Psoas muscle (tissue), 8 donors: ENCODE data around the gene GLI3. TPM values are rescaled to one million over a fixed set of nuclear protein-coding genes. Genes with fewer than 3 reads are reported as not detected.

Experiments used
- ATAC-seq, 4 donors: fragments of 200-7000 bp; cut with Tn5 transposase; one replicate each; pipeline ENCODE4 v1.9.1; 2020; ENCODE audit warnings: moderate library complexity in 3 of 4, mild to moderate bottlenecking in 2 of 4
- DNase-seq, 2 donors: peaks; one replicate each; pipeline ENCODE4 v3.0.0-alpha.2; 2020
- H3K27ac ChIP-seq: fragments of 200-600 bp; one replicate; pipeline ENCODE4 v1.8.0; 2022
- H3K27me3 ChIP-seq, 3 donors: fragments of 200-600 bp in 1 of 3; one replicate each; pipeline versions ENCODE4 v1.6.1 to v1.8.0; 2013 to 2022; ENCODE audit warnings: low read length in 2 of 3, mild to moderate bottlenecking in 2 of 3, moderate library complexity in 1 of 3; ENCODE audit not compliant: insufficient read depth in 3 of 3
- H3K36me3 ChIP-seq, 2 donors: fragments of 200-600 bp in 1 of 2; one replicate each; pipeline versions ENCODE4 v1.6.1 to v1.8.0; 2013 to 2022; ENCODE audit warnings: low read depth in 1 of 2, mild to moderate bottlenecking in 1 of 2, moderate library complexity in 1 of 2; ENCODE audit not compliant: insufficient read depth in 1 of 2
- H3K4me1 ChIP-seq: fragments of 200-600 bp; one replicate; pipeline ENCODE4 v1.8.0; 2022
- H3K4me3 ChIP-seq: fragments of 200-600 bp; one replicate; pipeline ENCODE4 v1.8.0; 2022; ENCODE audit warnings: mild to moderate bottlenecking
- H3K9me3 ChIP-seq: fragments of 200-600 bp; one replicate; pipeline ENCODE4 v1.8.0; 2022
- CTCF ChIP-seq: fragments of 200-600 bp; IDR thresholded peaks from one replicate; pipeline ENCODE4 v1.8.0; 2022; ENCODE audit warnings: antibody characterized with exemption
- WGBS, 3 donors: extraction: QIAGEN DNeasy Blood & Tissue Kit; methylation state at CpG; one replicate each; pipeline versions ENCODE4 v1.1.6 to v1.1.7; 2013; 5-methylcytosine and 5-hydroxymethylcytosine counted together
- intact Hi-C, 2 donors: fragments of 100-400 bp; cut with DNase I; formaldehyde crosslinking; loops; one replicate each; pipeline versions ENCODE4 v1.11.0 to v1.14.2; 2022
- polyA plus RNA-seq, 3 donors: library from polyadenylated mRNA; stranded (reverse); fragments of 200-250 nt; gene quantifications; one replicate each; pipeline ENCODE4 v1.2.3, GENCODE V29; 2013
- total RNA-seq, 4 donors: library from RNA; stranded (reverse); fragmentation: NEBNext Ultra II Directional in 2 of 4; extraction: Animal tissue kit (Norgen Biotek cat#: 25700) in 2 of 4; gene quantifications; one replicate each; pipeline versions ENCODE4 v1.2.1 to v1.2.4, GENCODE V29; 2021 to 2023
- donor health status: healthy with polysubstance abuse.
- donor health status: DM: no; HTN: no; CAD: no; lungs with moderate emphysema.
- donor health status: Bipolar disorder and iron deficiency.
- donor health status: healthy.
- donor health status: DM: yes; HTN: yes; CAD: no.
- donor health status: DM: no; HTN: no; CAD: no.
- donor health status: DM: no; HTN: no; CAD: no.
- donor health status: DM: yes; HTN: yes; CAD: no.

The GLI3 gene
- total and polyA plus RNA-seq, 7 donors: 0.24 to 4.9 (median 3.2) TPM

DNA sequence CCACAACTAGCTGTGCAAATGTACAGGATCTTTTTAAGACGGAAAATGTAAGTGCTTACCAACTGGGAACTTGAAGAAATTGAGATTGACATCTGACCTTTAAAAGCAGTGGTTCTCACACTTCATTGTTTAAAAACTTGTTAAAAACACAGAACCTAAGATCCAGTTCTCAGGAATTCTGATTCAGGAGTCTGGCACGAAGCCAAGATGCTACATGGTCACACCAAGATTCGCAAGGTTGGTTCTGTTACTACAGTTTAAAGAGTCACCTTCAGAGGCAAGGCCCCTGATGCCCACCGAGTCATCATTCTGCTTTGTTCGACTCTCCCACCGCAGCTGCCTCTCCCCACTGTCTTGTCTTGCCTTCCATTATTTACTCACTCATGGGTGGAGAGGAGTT, 113.3 kb downstream of the GLI3 start:
- TF ChIP-seq CTCF: no peak
- ATAC-seq (no peak), DNase-seq (no peak)
- Histone ChIP-seq H3K27ac (no peak overlapping the region), H3K27me3 (no peaks in the 10 kb centered on the region), H3K36me3 (no peaks in the 10 kb centered on the region), H3K4me1 (no peaks in the 10 kb centered on the region), H3K4me3 (no peak overlapping the region), H3K9me3 (no peaks in the 10 kb centered on the region)
- WGBS, 3 donors: 88 to 97% (median 91%) methylated on average over 6 of the region's 6 CpGs
- intact Hi-C loops: no loop called here

DNA sequence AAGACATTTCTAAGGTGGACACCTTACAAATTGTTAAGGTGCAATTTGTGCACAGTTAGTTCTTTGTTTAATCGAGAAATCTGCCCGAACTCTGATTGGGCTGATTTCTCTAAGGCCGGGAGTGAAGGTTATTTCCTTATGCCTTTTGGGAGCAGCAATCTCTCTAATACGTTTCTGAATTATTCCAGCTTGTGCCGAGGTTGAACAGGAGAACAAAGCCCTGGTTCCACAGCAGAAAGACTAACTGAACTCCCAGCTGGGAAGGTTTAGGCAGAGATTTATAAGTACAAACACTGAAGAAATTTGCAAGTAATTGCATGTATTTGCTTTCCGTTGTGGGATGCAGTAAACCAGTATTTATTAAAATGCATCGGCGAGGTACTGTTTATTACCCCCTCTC, 116.8 kb downstream of the GLI3 start:
- 83 to 86% (median 83%) methylated on average over 8 of the region's 8 CpGs for WGBS, 3 donors
- H3K9me3 ChIP-seq: no peaks in the 10 kb centered on the region
- H3K27me3 ChIP-seq: no peaks in the 10 kb centered on the region
- ATAC-seq (no peak), DNase-seq (no peak)
- H3K27ac ChIP-seq: no peak overlapping the region
- H3K4me3 ChIP-seq: no peak overlapping the region
- intact Hi-C loops: no loop called here
- TF ChIP-seq CTCF: no peak
- H3K4me1 ChIP-seq: no peaks in the 10 kb centered on the region
- H3K36me3 ChIP-seq: no peaks in the 10 kb centered on the region

DNA sequence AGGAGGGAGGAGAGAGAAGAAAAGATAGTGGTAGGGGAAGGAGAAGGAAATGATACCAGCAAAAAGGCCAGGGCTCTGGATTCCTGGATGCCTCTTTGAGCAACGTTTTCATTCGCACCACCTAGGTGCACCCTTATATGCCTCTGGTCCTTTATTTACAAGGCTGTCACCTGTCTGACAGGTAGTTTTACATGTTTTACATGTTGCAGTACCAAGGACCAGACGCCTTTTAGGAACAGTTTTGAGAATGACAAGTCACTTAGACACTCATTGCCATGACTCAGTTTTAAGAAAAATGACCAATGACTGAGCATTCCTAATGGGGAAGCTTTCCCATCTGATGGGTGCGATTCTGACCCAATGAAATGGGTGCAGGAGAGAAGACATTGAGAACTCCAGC, 119.8 kb downstream of the GLI3 start:
- TF ChIP-seq CTCF: no peak
- Histone ChIP-seq H3K9me3 (no peaks in the 10 kb centered on the region), H3K27ac (no peak overlapping the region), H3K36me3 (no peaks in the 10 kb centered on the region), H3K4me3 (no peak overlapping the region), H3K27me3 (no peaks in the 10 kb centered on the region), H3K4me1 (no peaks in the 10 kb centered on the region)
- intact Hi-C loops: loop anchor here in 1 of 2 donors (10.0 kb wide), 1 partner anchor 48 kb away; no protein-coding TSS in a partner anchor
- DNase-seq (no peak), ATAC-seq (no peak)
- WGBS, 3 donors: 84 to 92% (median 91%) methylated on average over 4 of the region's 4 CpGs

GRCh38 chr7:42115795-42116194, 121.2 kb downstream of the GLI3 start:
- intact Hi-C loops: loop anchor here in 1 of 2 donors (10.0 kb wide), 1 partner anchor 49 kb away; no protein-coding TSS in a partner anchor
- Histone ChIP-seq H3K4me1 (no peaks in the 10 kb centered on the region), H3K9me3 (no peaks in the 10 kb centered on the region), H3K4me3 (no peak overlapping the region), H3K27ac (no peak overlapping the region), H3K27me3 (no peaks in the 10 kb centered on the region), H3K36me3 (no peaks in the 10 kb centered on the region)
- no peak for TF ChIP-seq CTCF
- ATAC-seq (no peak), DNase-seq (no peak)
- WGBS, 3 donors: 44 to 64% (median 48%) methylated on average over 2 of the region's 2 CpGs

GRCh38 chr7:42110333-42110732, 126.7 kb downstream of the GLI3 start:
- 92 to 98% (median 92%) methylated on average over 5 of the region's 5 CpGs for WGBS, 3 donors
- DNase-seq (no peak), ATAC-seq (no peak)
- Histone ChIP-seq H3K27ac (no peak overlapping the region), H3K4me3 (no peak overlapping the region), H3K27me3 (no peaks in the 10 kb centered on the region), H3K36me3 (no peaks in the 10 kb centered on the region), H3K4me1 (peaks cover 4% of the 10 kb centered on the region), H3K9me3 (no peaks in the 10 kb centered on the region)
- intact Hi-C loops: loop anchor here in 1 of 2 donors (10.0 kb wide), 1 partner anchor 54 kb away; no protein-coding TSS in a partner anchor
- no peak for TF ChIP-seq CTCF
